Measurements from ENCODE around the gene INO80C. TPM values are rescaled to one million over a fixed set of nuclear protein-coding genes. Genes with fewer than 3 reads are reported as not detected.

The INO80C gene
- total RNA-seq, 1 donor, result 11.5 TPM

Other genes starting within 250 kb of the INO80C start
- 6.1 TPM for gene ZSCAN30, start 207.7 kb downstream of the INO80C start, total RNA-seq
- 72.3 TPM for gene ZNF24, start 153.5 kb downstream of the INO80C start, total RNA-seq
- 0.52 TPM for gene ZNF396, start 120.6 kb downstream of the INO80C start, total RNA-seq
- gene GALNT1, start 83.8 kb upstream of the INO80C start, total RNA-seq, result 50.4 TPM